MCF 10A (cell line): ENCODE measurements around the gene HPCAL4. TPM values are rescaled to one million over a fixed set of nuclear protein-coding genes. Genes with fewer than 3 reads are reported as not detected.

Experiments used
- BruUV-seq: library from RNA; stranded (reverse); fragments of 400-500 nt; replicated peaks from 2 replicates; lab custom pipeline; 2021; lab: Mats Ljungman, UMichigan
- CTCF ChIA-PET: fragments of 300-600 bp; sonication (Branson Sonifier 250); formaldehyde crosslinking; extraction: SDS; loops from one replicate; lab custom pipeline; 2021; ENCODE audit warnings: antibody characterized with exemption, inconsistent platforms; lab: Yijun Ruan, JAX
- POLR2A ChIA-PET: fragments of 300-600, 350-650 bp; sonication (Branson Sonifier 250); formaldehyde crosslinking; extraction: SDS; loops from one replicate; lab custom pipeline; 2020; ENCODE audit warnings: antibody characterized with exemption, inconsistent platforms; lab: Yijun Ruan, JAX
- DNase-seq: peaks from one replicate; pipeline ENCODE4 v3.0.0-alpha.2; 2018; ENCODE audit not compliant: unreplicated experiment
- H3K27ac Mint-ChIP-seq: one replicate; pipeline ENCODE4 v1.8.0; 2022; ENCODE audit warnings: mild to moderate bottlenecking, low read depth, mixed read lengths; ENCODE audit not compliant: unreplicated experiment
- H3K27me3 Mint-ChIP-seq: one replicate; pipeline ENCODE4 v1.8.0; 2022; ENCODE audit warnings: mixed read lengths; ENCODE audit not compliant: insufficient read depth, unreplicated experiment
- H3K36me3 Mint-ChIP-seq: one replicate; pipeline ENCODE4 v1.8.0; 2022; ENCODE audit warnings: mild to moderate bottlenecking, moderate library complexity, mixed read lengths; ENCODE audit not compliant: insufficient read depth, unreplicated experiment
- H3K4me1 Mint-ChIP-seq: one replicate; pipeline ENCODE4 v1.8.0; 2022; ENCODE audit warnings: mixed read lengths; ENCODE audit not compliant: insufficient read depth, unreplicated experiment
- H3K4me3 Mint-ChIP-seq: one replicate; pipeline ENCODE4 v1.8.0; 2022; ENCODE audit warnings: mild to moderate bottlenecking, moderate library complexity, mixed read lengths; ENCODE audit not compliant: unreplicated experiment
- H3K9me3 Mint-ChIP-seq: one replicate; pipeline ENCODE4 v1.8.0; 2022; ENCODE audit warnings: mixed read lengths; ENCODE audit not compliant: unreplicated experiment
- intact Hi-C: fragments of 100-400 bp; cut with micrococcal nuclease; formaldehyde crosslinking; loops from 2 replicates; pipeline ENCODE4 v1.14.1; 2022
- total RNA-seq: library from RNA; stranded (reverse); gene quantifications from 2 replicates; pipeline ENCODE4 v1.2.3, GENCODE V29; 2022
- TF ChIP-seq, protein P1 (sequence below): fragments of 200-600 bp; IDR thresholded peaks from one replicate; pipeline ENCODE4 v1.8.0; 2022; ENCODE audit warnings: antibody characterized with exemption, mild to moderate bottlenecking; ENCODE audit not compliant: unreplicated experiment

The HPCAL4 gene
- total RNA-seq, 1 experiment from 2014 or later: not detected

DNA sequence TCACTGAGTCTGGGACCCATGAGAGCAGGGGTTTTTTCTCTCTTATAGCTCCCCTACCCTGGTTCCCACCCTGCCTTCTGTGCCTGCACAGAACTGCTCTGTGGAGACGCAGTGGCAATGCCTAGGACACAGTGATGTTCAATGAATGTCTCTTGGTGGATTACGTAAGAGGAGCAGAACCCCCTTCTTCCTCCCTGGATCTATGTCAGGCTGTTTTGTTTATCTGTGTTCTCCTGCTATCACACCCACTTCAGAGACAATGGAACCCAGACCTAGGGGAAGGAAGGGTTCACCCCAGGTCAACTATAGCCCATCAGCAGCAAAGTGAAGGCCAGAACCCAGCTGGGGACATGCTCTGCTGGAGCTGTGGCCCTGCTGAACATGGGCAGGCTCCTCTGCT is 2.0 kb downstream of the HPCAL4 start:
- no peaks in the 10 kb centered on the region for H3K9me3 Mint-ChIP-seq
- intact Hi-C loops: no loop called here
- BruUV-seq: no TSS peak
- no peaks in the 10 kb centered on the region for H3K36me3 Mint-ChIP-seq
- H3K27ac Mint-ChIP-seq: no peak overlapping the region
- CTCF ChIA-PET: interaction anchor here (2.2 kb wide), 1 partner anchor 35 kb away, joined by 5 read pairs; no protein-coding TSS in a partner anchor
- TF ChIP-seq, protein P1, sequence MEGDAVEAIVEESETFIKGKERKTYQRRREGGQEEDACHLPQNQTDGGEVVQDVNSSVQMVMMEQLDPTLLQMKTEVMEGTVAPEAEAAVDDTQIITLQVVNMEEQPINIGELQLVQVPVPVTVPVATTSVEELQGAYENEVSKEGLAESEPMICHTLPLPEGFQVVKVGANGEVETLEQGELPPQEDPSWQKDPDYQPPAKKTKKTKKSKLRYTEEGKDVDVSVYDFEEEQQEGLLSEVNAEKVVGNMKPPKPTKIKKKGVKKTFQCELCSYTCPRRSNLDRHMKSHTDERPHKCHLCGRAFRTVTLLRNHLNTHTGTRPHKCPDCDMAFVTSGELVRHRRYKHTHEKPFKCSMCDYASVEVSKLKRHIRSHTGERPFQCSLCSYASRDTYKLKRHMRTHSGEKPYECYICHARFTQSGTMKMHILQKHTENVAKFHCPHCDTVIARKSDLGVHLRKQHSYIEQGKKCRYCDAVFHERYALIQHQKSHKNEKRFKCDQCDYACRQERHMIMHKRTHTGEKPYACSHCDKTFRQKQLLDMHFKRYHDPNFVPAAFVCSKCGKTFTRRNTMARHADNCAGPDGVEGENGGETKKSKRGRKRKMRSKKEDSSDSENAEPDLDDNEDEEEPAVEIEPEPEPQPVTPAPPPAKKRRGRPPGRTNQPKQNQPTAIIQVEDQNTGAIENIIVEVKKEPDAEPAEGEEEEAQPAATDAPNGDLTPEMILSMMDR: no peak
- H3K4me1 Mint-ChIP-seq: no peaks in the 10 kb centered on the region
- DNase-seq: no peak
- POLR2A ChIA-PET: interaction anchor here (1.3 kb wide), 1 partner anchor 8 kb away, joined by 4 read pairs; no protein-coding TSS in a partner anchor
- no peaks in the 10 kb centered on the region for H3K27me3 Mint-ChIP-seq
- no peak overlapping the region for H3K4me3 Mint-ChIP-seq

GRCh38 chr1:39688706-39689105 is 2.5 kb downstream of the HPCAL4 start:
- ChIA-PET CTCF (interaction anchor here (0.7 to 2.2 kb wide), 3 partner anchors 9 to 35 kb away, joined by 3 to 5 read pairs (median 3); no protein-coding TSS in a partner anchor), POLR2A (no interaction called here)
- H3K4me1 Mint-ChIP-seq: no peaks in the 10 kb centered on the region
- TF ChIP-seq, protein P1: no peak
- no TSS peak for BruUV-seq
- H3K27me3 Mint-ChIP-seq: no peaks in the 10 kb centered on the region
- no peaks in the 10 kb centered on the region for H3K9me3 Mint-ChIP-seq
- no peak overlapping the region for H3K4me3 Mint-ChIP-seq
- no peak for DNase-seq
- no peaks in the 10 kb centered on the region for H3K36me3 Mint-ChIP-seq
- H3K27ac Mint-ChIP-seq: no peak overlapping the region
- intact Hi-C loops: no loop called here

DNA sequence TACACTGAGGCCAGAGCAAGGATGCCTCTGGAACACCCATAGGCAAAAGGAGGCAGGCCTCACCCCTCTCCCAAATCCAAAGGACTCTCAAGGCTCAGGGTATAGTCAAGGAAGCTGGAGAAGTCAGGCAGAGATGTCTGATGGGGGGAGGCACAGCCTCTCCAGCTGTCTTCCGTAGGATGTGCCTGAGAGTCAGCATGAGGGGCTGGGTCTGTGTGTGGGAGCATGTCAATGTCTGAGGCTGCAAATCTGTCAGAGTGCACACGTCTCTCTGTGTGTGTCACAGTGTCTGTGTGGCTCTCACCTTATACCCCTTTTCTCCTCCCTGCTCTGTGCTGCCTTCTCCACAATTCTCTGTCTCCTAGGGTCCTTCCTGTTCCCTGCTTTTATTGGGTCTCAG is 4.0 kb downstream of the HPCAL4 start:
- ChIA-PET CTCF (interaction anchor here (0.7 to 2.2 kb wide), 2 partner anchors 27 to 33 kb away, joined by 3 to 5 read pairs; no protein-coding TSS in a partner anchor), POLR2A (no interaction called here)
- H3K27ac Mint-ChIP-seq: no peak overlapping the region
- TF ChIP-seq, protein P1: no peak
- DNase-seq: no peak
- BruUV-seq: no TSS peak
- H3K27me3 Mint-ChIP-seq: no peaks in the 10 kb centered on the region
- H3K36me3 Mint-ChIP-seq: no peaks in the 10 kb centered on the region
- no peak overlapping the region for H3K4me3 Mint-ChIP-seq
- no peaks in the 10 kb centered on the region for H3K4me1 Mint-ChIP-seq
- no peaks in the 10 kb centered on the region for H3K9me3 Mint-ChIP-seq
- intact Hi-C loops: no loop called here

DNA sequence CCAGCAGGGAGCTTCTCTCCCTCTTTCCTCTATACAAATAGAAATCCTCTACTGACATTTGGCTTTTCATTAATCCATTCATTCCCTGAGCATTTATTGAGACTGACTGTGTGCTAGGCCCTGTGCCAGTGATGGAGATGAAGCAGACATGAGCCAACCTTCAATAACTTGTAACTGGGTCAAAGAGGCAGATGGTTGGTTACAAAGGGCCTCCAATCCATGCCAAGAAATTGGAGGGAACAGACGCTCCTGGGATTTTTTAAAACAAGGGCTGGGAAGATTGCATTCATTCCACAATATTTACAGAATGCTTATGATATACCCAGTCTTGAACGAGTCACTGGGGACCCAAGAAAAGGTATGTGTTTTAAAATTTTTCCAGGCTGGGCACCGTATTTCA is 6.2 kb downstream of the HPCAL4 start:
- ChIA-PET POLR2A (no interaction called here), CTCF (no interaction called here)
- Mint-ChIP-seq H3K27me3 (no peaks in the 10 kb centered on the region), H3K4me1 (no peaks in the 10 kb centered on the region), H3K27ac (no peak overlapping the region), H3K36me3 (no peaks in the 10 kb centered on the region), H3K4me3 (no peak overlapping the region), H3K9me3 (no peaks in the 10 kb centered on the region)
- BruUV-seq: no TSS peak
- DNase-seq: no peak
- TF ChIP-seq, protein P1: no peak
- intact Hi-C loops: no loop called here
